Measurements from ENCODE around the gene GPC2. TPM values are rescaled to one million over a fixed set of nuclear protein-coding genes. Genes with fewer than 3 reads are reported as not detected.

Gene GPC2
- polyA plus RNA-seq, 2 of the 4 experiments (the other 2 are of a cell fraction), result 1.1 to 2.9 TPM

GRCh38 chr7:100176096-100177044, 811 bp downstream of the GPC2 start:
- peak overlapping the region; percentile 68 to 83 for H3K27ac ChIP-seq
- no peak for TF ChIP-seq HES2 (IDR thresholded peaks at IDR 0.05)
- TF ChIP-seq NR3C1 (IDR thresholded peaks at IDR 0.05), result no peak
- TF ChIP-seq CTCF (IDR thresholded peaks at IDR 0.05), result no peak
- no peak for TF ChIP-seq USF2 (IDR thresholded peaks at IDR 0.05)
- TF ChIP-seq ZSCAN20 (CRISPR knock-in tag; IDR thresholded peaks at IDR 0.05), result no peak
- no peak for TF ChIP-seq CEBPB (IDR thresholded peaks at IDR 0.05)
- no peak for TF ChIP-seq FOXS1 (CRISPR knock-in tag; IDR thresholded peaks at IDR 0.05)
- TF ChIP-seq ZNF302 (CRISPR knock-in tag; IDR thresholded peaks at IDR 0.05), result no peak
- no peak for TF ChIP-seq RARB (CRISPR knock-in tag; IDR thresholded peaks at IDR 0.05)
- TF ChIP-seq ESRRA (IDR thresholded peaks at IDR 0.05; ENCODE audit: borderline replicate concordance, low read length), result no peak
- no peak for TF ChIP-seq EHMT2 (IDR thresholded peaks at IDR 0.05; ENCODE audit: low read depth)
- TF ChIP-seq KDM1A (IDR thresholded peaks at IDR 0.05; ENCODE audit: low read depth), result no peak
- no peak for TF ChIP-seq CBX8 (IDR thresholded peaks at IDR 0.05)
- peak overlapping the region; percentile 64 for H3K4me3 ChIP-seq
- ATAC-seq, result no peak
- 48% methylated on average over 14 of the region's 14 CpGs for WGBS (ENCODE audit: missing lambda C conversion rate)
- peak overlapping the region; percentile 92 for H3K4me2 ChIP-seq
- no peak for DNase-seq (ENCODE audit: low read depth in 1 of 2, low spot score in 1 of 2)
- FAIRE-seq, result no peak
- no peaks in the 10 kb centered on the region; the same call in 2 of the 3 replicates for H3K9me3 ChIP-seq
- POLR2A ChIA-PET, result interaction anchor here (1.1 to 1.6 kb wide), 4 partner anchors 13 to 768 kb away, joined by 3 to 12 read pairs (median 6); partner anchors contain the start of genes BUD31, LAMTOR4, MEPCE and PDAP1
- peaks cover 9% of the 10 kb centered on the region; the same call in 2 of the 3 replicates for H3K4me1 ChIP-seq
- CTCF ChIA-PET, result interaction anchor here (0.9 to 5.7 kb wide), 5 partner anchors 9 to 44 kb away, joined by 3 to 25 read pairs (median 6); no protein-coding TSS in a partner anchor

GRCh38 chr7:100175296-100175935, 1.8 kb downstream of the GPC2 start:
- DNase-seq (ENCODE audit: low read depth in 1 of 2, low spot score in 1 of 2) (no peak), FAIRE-seq (no peak), ATAC-seq (no peak)
- H3K4me1 ChIP-seq, result peaks cover 9% of the 10 kb centered on the region; the same call in 2 of the 3 replicates
- no peak for TF ChIP-seq NFE2L2 (conservative IDR thresholded peaks at IDR 0.05; ENCODE audit: low read length)
- no peak for TF ChIP-seq HOXB5 (CRISPR knock-in tag; IDR thresholded peaks at IDR 0.05)
- no peak for TF ChIP-seq CHD4 (IDR thresholded peaks at IDR 0.05; ENCODE audit: borderline replicate concordance)
- no peak for TF ChIP-seq KDM5A (IDR thresholded peaks at IDR 0.05)
- TF ChIP-seq ZC3H11A (IDR thresholded peaks at IDR 0.05), result no peak
- no peak for TF ChIP-seq ESRRA (IDR thresholded peaks at IDR 0.05; ENCODE audit: borderline replicate concordance, low read length)
- no peak for TF ChIP-seq EP300 (IDR thresholded peaks at IDR 0.05)
- TF ChIP-seq POLR2AphosphoS2 (conservative IDR thresholded peaks at IDR 0.05; ENCODE audit: low read length), result no peak
- no peak for TF ChIP-seq CTCF (IDR thresholded peaks at IDR 0.05)
- no peak for TF ChIP-seq HEYL (CRISPR knock-in tag; IDR thresholded peaks at IDR 0.05)
- TF ChIP-seq ELK1 (IDR thresholded peaks at IDR 0.05; ENCODE audit: low read depth, low read length), result no peak
- no peak for TF ChIP-seq PBX3 (IDR thresholded peaks at IDR 0.05)
- no peak for TF ChIP-seq MYC (IDR thresholded peaks at IDR 0.05; ENCODE audit: borderline replicate concordance, low read length)
- no peak for TF ChIP-seq CBX8 (IDR thresholded peaks at IDR 0.05)
- TF ChIP-seq HES2 (IDR thresholded peaks at IDR 0.05), result no peak
- no peak for TF ChIP-seq ZNF302 (CRISPR knock-in tag; IDR thresholded peaks at IDR 0.05)
- TF ChIP-seq GATA3 (IDR thresholded peaks at IDR 0.05; ENCODE audit: borderline replicate concordance), result no peak
- TF ChIP-seq RNF2 (IDR thresholded peaks at IDR 0.05; ENCODE audit: borderline replicate concordance, low read depth), result no peak
- H3K9me3 ChIP-seq, result no peaks in the 10 kb centered on the region; the same call in 2 of the 3 replicates
- ChIA-PET CTCF (interaction anchor here (0.8 to 1.8 kb wide), 3 partner anchors 11 to 43 kb away, joined by 3 to 7 read pairs (median 3); no protein-coding TSS in a partner anchor), POLR2A (no interaction called here)
- H3K27ac ChIP-seq, result no peak overlapping the region
- no peak overlapping the region for H3K4me3 ChIP-seq
- no peak overlapping the region for H3K4me2 ChIP-seq
- WGBS (ENCODE audit: missing lambda C conversion rate), result 93% methylated on average over 14 of the region's 14 CpGs
